RPMI8226 (cell line): ENCODE data around the gene CCDC187.
A peak's percentile ranks its signal among the peaks of the same experiment; 100 is the strongest.
"Not testable (repeated sequence)": the region's sequence is repeated elsewhere in the genome, so short reads cannot be mapped to it uniquely, and the experiment has no call there.

Source experiments
- DNase-seq: peaks from one replicate; pipeline ENCODE4 v3.0.0-alpha.2; 2015

Gene CCDC187

DNA sequence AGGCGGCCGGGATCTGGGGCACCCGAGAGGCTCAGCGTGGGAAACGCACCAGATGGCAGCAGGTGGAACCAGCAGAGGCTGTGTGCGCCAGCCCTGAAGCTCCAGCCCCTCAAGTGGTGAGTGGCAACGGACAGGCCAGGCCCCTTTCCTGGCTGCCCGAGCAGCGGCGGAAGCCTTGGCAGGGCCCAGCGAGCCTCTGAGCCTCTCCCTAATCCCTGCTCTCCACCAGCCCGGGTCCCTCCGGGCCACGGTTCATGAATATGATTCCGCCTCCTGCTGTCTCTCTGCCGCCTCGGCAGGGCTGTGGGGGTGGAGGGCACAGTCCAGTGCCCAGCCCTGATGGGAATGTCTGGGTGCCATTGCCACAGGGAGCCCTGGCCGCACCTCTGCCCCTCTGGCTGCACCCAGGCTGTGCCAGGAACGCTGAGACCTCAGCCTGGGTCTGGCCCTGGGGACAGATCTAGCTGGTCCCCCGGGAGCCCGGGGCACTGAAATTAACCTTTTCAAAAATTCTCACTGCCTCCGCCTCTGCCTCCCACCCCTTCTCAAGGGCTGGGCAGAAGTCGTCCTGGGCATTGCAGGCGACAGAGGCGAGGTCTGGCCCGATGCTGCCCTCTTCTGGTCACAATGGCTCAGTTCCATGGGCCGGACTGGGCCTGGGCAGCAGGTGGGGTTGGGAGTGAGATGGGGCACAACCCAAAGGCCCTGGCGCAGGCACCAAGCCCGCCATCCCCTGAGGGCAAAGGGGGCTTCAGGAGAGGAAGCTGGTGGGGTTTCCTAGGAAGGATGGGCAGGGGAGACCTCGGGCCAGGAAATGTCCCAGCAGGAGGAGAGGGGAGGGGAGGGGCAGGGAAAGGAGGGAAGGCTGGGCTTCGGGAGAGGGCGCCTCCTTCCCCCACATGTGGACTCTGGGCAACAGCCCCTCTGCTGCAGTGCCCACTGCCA, 20.3 kb downstream of the CCDC187 start:
- DNase-seq, result peak; percentile 92

DNA sequence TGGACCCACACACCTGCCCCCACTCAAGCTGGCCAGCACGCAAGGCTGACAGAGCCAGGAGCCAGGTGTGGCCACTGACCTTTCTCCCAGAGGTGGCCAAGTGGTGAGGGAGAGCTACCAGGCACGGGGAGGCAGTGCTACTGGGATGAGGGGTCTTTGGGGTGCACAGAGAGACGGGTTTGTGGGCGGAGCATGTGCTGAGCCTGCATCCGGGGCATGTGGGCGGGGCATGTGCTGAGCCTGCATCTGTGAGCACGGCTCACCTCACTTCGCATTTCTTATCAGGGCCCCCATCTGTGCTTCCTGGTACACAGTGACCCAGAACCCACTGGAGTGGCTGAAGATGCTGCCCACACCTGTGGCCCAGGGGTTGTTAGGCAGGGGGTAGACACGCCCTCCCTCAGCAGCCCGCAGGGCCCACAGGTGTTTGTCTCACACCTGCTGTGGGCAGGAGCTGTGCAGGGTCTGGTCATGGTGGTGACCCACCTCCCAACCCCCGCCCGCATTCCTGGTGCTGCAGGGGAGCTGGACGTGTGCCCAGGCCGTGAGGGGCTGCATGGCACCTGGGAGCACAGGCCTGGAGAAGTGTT, 21.5 kb downstream of the CCDC187 start:
- DNase-seq, result peak; percentile 91

DNA sequence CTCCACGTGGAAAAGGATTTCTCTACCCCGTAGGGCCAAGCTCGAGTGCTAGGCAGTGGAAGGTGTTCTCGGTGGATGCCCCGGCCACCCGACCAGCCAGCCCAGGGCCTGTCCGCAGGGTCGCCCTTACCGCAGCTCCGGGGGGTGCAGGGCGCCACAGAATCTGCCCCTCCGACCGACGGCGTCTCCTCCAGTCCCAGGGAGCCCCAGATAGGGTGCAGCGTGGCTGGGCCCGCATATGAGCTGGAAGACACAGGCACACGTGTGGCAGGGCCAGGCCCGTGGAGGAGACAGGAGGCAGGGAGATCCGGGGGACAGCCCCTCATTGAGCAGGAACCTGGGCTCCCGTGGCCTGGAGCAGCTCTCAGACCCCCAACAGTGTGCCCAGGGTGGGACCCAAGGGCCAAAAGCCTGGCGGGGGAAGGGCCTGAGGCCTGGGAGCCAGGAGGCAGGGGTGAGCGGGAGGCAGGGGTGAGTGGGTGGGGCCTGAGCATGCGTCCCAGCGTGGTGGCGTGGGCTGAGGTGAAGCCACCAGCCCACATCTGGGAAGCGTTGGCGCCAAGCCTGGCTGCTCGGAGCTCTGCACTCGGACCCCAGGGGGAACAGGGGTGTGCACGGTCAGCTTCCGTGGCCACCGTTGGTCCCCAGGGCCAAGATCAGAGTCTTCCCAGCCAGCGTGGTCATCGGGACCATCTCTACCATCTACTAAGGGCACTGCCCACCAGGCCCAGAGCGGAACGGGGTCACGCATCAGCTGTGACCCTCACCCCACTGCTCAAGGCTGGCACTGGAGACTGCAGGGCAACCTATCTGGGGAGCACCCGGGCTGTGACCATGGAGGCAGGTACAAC, 22.2 kb downstream of the CCDC187 start:
- DNase-seq, result peak; percentile 77

DNA sequence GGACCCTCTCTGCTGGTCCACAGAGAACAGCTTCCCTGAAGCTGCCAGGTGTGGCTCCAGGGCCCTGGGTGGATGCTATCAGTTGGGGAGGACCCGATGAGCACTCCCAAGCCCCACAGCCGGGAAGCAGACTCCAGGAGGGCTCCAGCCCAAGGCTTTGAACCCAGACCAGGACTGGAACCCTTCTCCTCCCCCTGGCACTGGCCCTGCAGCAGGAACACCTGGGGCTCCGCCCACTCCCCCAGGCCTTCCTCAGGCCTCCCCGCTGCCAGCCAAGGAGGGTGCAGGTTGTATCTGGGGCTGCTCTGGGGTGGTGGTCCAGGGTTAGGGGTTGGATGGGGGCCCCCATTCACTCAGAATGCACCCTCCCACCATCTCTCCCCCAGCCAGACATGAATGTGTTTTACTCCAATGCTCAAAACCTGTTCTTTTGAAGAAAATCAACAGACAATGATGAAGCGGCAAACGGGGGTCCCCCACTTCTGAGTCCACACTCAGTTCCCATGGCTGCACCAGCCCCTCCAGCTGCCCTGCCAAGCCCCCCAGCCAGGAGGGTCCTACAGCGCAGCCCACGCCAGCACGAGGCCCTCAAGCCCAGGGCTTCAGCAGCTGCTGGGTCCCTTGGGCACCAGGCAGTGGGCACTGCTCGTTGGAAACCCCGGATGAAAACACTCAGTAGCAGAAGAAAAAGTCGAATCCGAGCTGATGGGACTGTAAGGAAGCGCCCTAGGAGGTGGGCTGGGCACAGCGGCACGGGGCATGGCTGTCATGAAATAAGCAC, 23.2 kb downstream of the CCDC187 start:
- peak; percentile 51 for DNase-seq

DNA sequence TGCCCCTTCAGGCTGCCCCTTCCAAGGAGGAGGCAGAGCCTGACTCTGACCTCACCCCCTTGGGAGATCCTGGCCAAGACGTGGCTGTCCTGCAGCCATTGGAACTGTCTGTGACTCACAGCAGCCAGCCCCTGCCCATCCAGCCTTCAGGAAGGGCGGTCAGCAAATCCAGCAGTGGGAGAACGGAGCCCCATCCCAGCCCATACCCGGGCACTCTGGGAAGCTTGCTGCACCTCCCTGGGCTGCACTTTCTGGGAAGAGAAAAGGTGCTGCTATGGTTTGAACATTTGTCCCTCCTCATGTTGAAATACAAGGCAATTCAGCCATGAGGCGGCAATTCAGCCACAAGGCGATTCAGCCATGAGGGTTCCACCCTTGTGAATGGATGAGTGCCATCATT, 24.4 kb downstream of the CCDC187 start:
- no peak for DNase-seq

DNA sequence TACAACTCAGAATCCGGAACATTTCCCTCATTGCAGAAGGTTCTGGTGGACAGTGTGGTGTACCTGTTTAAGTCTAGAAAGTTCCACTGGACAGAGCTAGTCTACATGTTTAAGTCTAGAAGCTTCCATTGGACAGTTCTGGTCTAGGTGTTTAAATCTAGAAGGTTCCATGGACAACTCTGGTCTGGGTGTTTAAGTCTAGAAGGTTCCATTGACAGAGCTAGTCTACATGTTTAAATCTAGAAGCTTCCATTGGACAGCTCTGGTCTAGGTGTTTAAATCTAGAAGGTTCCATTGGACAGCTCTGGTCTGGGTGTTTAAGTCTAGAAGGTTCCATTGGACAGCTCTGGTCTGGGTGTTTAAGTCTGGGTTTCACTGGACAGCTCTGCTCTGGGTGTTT, 25.0 kb downstream of the CCDC187 start:
- DNase-seq, result no peak

DNA sequence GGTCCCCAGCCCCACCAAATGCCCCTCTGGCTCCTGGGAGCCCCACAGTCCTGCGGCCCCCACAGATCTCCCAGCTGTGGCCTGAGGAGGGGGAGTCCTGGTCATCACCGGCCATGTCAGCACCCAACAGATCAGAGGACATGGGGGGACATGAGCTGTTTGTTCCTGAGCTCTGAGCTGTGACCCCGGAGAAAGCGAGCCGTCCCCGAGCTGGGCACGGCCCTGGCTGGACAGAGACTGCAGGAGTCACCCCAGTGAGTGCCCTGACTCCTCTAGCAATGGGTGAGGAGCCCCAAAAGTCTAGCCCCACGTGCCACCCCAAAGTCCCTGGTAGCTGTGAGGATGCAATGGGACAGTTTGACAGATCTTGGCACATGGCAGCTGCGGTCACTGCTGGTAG, 25.7 kb downstream of the CCDC187 start:
- DNase-seq, result no peak

DNA sequence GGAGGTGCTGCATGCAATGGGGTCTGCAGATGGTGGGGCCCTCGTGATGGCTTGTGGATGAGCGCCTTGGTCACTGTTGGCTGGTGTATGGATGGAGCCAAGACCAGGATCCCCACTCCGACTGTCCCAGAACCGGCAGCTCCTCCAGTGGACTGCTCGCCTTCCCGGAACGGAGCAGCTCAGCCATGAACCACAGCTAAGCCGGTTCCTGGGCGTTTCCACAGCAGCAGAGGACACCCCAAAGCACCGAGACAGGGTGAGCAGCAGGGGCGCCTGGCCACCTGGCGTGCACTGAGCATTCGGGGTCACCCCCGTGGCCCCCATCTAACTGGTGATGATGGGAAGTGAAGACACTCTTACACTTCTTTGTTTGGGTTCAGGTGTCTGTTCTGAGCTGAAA, 26.1 kb downstream of the CCDC187 start:
- DNase-seq, result no peak

DNA sequence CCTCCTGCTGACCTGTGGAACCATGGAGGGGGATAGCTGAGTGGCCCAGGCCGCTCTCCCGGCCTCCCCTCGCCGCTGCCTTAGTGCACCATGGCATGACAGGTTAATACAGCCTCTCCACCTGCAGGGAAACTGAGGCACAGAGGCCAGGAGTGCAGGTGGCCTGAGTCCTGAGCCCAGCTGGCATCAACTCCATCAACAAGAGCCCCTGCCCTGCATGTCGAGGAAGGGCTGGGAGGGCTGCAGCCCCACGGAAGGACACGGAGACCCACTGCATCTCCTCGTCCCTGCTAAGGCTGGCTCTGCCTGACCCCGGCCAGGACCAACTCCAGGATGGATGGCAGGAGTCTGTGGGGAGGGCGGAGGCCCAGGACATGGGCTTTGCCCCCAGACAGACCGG, 27.2 kb downstream of the CCDC187 start:
- DNase-seq, result no peak

DNA sequence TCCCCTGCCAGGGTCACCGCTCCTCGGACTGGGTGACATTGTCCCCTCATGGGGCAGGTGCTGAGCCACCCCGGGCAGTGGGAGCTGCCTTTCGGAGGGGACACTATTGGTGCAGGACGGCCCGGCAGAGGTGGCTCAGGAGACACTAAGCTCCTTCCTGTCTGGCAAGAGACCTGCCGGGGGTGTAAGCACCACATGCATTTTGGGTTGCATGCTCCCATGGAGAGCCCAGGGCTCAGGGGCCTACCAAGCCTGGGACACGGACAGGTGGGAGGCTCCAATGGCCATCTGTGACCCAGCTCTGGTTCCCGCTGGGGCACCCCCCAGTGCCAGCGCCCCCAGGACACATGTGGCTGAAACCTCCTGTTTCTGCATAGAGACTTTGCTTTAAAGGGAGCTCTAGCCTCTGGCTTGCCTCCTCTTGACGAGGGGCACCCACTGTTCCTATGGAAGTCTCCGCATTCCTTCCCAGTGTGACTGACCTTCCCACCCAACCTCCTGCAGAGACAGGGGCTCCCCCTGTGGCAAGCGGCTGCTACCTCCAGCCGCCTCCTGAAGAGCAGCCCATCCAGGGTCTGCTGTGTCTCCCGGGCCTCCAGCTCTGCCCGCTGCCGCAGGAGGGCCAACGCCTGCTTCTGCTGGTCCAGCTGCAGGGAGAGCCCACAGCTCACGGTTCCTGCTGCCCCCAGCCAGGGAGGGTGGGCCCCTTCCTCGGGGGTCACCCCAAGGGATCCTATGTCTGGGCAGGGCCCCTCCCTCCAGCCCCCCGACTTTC, 28.1 kb downstream of the CCDC187 start:
- no peak for DNase-seq

DNA sequence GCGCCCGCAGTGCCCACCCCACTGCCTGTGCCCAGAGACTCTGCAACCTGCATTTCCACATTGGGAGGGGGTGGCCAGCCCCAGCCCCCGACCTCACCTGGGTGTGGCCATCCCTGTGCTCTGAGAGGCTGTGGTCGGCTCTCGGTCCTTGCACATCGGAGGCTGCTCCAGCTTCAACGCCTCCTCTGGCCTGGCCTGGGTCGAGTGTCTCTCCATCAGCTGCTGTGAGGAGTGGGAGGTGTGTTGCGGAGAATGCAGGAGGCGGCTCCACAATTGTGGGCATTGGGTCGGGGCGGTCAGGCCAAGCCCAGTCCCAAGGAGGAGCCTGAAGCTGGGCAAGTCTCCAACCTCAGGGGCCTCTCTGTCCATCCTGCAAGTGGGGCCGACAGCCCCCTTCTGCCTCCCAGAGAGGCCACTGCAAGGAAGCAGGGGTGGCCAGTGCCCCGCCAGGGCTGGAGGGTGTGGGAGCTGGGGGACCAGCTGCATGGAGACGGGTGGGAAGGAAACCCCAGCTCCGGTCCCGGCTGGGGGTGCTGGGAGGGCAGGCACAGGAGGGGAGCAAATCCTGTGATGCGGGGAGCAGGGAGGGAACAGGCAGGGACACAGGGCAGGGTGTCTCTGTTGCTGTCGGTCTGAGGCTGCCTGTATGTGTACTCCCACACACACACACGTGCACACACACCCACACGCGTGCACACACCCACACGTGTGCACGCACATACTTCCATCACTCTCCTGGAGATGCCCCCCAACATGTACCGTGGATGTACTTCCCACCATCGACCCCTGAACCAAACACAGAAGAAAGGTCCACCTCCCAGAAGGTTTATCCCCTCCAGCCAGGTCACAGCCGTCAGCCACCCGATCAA, 28.9 kb downstream of the CCDC187 start:
- no peak for DNase-seq

DNA sequence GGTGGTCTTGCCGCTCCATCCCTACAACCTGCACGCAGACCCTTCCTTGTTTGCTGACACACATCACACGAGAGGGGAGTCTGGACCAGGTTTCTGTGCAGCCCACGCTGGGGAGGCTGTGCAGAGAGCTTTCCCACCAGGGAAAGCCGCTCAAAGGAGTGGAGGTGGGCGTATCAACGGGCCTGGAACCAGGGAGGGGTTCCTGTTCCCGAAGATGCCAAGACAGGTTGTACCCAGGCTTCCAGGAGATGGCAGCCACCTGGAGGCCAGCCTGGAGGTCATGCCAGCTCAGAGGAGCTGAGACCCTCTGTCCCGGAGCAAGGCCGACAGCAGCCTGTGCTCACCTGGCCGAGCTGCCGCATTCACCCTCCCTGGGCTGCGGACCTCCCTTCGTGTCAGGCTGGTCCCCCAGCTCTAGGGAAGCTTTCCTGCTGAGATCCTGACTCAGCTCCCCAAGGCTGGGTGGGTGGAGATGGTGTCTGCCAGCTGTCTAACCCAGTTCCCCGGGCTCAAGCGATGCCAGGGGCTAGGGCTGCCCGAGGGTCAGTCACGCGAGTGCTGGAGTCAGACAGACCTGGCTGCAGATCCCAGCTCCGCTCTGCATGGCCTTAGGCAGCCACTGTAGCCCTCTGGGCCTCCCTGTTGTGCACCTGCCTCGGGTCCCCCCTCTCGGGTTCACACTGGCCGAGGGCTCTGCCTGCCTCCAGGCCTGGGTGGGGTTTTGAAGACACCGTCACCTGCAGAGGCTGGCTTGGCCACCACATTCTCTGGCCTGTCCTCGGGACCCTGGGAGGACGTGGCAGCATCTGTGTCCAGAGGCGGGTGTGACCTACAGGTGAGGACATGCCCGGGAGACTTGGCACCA, 29.7 kb downstream of the CCDC187 start:
- no peak for DNase-seq

DNA sequence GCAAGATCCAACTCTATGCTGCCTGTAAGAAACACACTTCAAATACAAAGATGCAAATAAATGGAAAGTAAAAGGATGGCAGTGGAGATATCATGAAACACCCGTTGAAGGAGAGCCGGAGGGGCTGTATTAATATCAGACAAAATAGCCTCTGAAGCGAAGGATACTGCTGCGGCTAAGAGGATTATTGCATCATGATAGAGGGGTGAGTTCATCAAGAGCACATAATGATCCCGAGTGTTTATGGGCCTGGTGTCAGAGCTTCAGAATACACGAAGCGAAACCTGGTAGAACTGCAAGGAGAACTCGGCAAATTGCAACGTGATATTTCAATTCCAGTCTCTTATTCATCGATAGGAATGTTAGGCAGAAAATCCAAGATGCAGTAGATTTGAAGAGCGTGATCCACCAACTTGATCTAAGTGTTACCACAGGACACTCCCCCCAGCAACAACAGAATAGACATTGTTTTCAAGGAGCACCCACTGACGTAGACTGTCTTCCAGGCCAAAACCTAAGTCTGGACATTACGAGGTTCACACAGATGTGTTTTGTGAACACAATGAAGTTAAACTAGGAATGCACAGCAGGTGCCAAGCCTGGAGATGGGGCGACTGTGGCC, 30.5 kb downstream of the CCDC187 start:
- DNase-seq, result no peak

DNA sequence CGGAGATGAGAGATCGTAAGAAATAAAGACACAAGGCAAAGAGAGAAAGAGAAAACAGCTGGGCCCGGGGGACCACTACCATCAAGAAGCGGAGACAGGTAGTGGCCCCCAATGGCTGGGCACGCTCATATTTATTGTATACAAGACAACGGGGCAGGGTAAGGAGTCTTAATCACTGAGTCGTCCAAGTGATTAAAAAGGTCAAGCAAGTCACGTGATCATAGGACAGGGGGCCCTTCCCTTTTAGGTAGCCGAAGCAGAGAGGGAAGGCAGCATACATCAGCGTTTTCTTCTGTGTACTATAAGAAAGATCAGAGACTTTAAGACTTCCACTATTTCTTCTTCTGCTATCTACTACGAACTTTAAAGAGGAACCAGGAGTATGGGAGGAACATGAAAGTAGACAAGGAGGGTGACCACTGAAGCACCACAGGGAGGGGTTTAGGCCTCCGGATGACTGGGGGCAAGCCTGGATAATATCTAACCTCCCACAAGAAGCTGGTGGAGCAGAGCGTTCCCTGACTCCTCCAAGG, 33.7 kb downstream of the CCDC187 start:
- DNase-seq, result no peak

DNA sequence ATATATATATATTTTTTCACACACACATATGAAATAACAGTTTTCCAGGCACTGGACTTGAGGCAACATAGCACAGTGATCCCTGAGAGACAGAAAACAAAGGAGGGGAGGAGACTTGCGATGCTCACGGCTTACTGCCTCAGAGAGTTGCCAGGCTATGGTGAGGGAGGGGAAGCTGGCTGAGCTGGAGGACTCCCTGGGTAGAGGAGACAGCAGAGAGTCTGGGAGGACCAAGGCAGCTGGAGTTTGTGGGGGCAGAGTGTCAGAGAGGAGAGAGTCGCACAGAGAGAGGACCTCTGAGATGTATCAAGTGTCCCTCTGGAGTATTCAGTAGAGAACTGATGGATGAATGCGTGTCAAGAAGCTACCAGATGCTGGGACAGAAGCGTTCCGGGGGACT, 35.2 kb downstream of the CCDC187 start:
- DNase-seq, result no peak

DNA sequence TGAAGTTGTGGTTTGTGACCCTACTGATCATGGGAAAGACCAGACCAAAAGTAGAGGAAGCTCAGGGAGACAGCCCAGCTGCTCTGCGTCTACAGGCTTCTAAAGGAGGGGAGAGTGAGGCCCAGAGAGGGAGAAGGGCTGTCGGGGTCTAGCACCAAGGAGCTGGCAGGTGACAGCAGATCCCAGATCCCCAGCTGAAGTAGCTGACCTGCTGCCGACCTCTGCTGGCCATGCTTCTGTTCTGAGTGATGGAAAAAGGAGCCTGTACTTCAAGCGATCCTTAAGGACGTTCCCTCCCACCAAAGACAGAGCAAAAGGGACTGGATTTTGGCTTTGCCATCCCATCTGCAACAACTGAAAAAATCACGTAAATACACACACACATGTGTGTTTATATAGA, 35.6 kb downstream of the CCDC187 start:
- DNase-seq, result no peak

DNA sequence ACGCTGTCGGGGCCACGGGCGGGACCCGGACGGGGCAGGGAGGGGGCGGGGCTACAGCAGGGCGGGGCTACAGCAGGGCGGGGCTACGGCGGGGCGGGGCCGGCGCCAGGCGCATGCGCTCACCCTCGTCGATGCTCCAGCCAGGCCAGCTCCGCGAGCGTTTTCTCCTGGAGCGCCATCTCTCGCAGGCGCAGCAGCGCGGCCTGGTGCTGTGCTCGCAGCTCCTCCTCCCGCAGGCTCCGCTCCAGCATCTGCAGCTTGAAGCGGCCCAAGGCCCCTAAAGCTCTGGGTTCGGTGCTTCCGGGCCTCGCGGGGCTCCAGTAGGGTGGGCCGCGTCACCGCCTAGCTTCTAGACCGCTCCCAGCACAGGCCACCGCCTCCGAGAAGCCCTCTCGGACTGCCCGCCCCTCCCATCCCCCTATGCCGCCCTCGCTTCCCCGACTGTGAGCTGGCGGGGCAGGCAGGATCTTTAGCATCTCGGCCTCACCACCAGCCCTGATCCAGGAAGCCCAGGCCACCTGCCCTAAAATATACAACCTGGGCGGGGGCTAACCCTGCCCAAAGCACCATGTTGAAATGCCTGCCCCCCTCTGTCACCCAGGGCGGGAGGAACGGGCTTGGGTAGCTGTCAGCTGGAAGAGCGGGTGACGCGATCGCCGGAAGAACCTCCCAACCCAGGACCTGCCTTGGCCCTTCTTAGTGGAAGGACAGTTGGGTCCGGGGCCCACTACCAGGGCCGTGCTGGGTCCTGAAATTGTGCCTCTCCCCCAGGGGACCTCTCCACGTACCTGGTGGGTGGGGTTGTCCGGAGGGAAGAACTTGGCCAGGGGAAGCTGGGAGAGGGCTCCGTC, 36.4 kb downstream of the CCDC187 start:
- peak; percentile 94 for DNase-seq

DNA sequence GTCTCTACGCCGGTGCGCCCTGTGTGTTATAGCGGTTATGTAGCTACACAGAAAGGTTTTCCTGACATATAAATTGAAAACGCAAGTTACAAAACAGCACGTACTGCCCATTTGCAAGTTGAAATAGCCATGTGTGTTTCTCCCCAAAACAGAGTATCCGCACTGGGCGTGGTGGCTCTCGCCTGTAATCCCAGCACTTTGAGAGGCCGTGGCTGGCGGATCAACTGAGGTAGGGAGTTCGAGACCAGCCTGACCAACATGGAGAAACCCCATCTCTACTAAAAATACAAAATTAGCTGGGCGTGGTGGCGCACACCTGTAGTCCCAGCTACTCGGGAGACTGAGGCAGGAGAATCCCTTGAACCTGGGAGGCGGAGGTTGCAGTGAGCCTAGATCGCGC, 37.3 kb downstream of the CCDC187 start:
- DNase-seq, result not testable (repeated sequence)
